Transverse colon (tissue), 4 donors: ENCODE results near the gene SPATA22. TPM values are rescaled to one million over a fixed set of nuclear protein-coding genes. Genes with fewer than 3 reads are reported as not detected.
"Not testable (repeated sequence)": the region's sequence is repeated elsewhere in the genome, so short reads cannot be mapped to it uniquely, and the experiment has no call there.

Experiments used
- DNase-seq: peaks from one replicate; pipeline ENCODE4 v3.0.0-alpha.2; 2019
- H3K27ac ChIP-seq, 4 donors: fragments of 200-600 bp; sonication (generic); 2 replicates each; pipeline ENCODE4 v1.5.1; 2016 to 2018; ENCODE audit warnings: inconsistent platforms in 4 of 4
- H3K27me3 ChIP-seq: fragments of 200-600 bp; sonication (generic); 2 replicates; pipeline ENCODE4 v1.5.1; 2017; ENCODE audit warnings: inconsistent platforms
- H3K36me3 ChIP-seq, 4 donors: fragments of 200-600 bp; sonication (generic); 2 replicates each; pipeline ENCODE4 v1.5.1; 2017 to 2019; ENCODE audit warnings: inconsistent platforms in 4 of 4
- H3K4me1 ChIP-seq, 4 donors: fragments of 200-600 bp; sonication (generic); 2 replicates each; pipeline ENCODE4 v1.5.1; 2017 to 2020; ENCODE audit warnings: inconsistent platforms in 4 of 4
- H3K4me3 ChIP-seq, 4 donors: fragments of 200-600 bp; sonication (generic); 1 replicate in 1 of 4; 2 replicates in 3 of 4; pipeline versions ENCODE4 v1.5.1 to v1.6.1; 2017 to 2019; ENCODE audit warnings: inconsistent platforms in 4 of 4
- H3K9me3 ChIP-seq, 2 donors: fragments of 200-600 bp; sonication (generic); 2 replicates each; pipeline ENCODE4 v1.5.1; 2017 to 2019; ENCODE audit warnings: inconsistent platforms in 2 of 2
- CTCF ChIP-seq, 5 experiments: fragments of 200-600 bp in 3 of 5; fragments of 450-650 bp in 2 of 5; sonication (generic) in 3 of 5; IDR thresholded peaks; 1 replicate in 2 of 5; 2 replicates in 3 of 5; pipeline ENCODE4 v1.5.1; 2016 to 2017; ENCODE audit warnings: antibody characterized with exemption in 5 of 5, inconsistent platforms in 3 of 5, mild to moderate bottlenecking in 2 of 5, moderate library complexity in 1 of 5
- EP300 ChIP-seq: sonication (generic); formaldehyde crosslinking; IDR thresholded peaks from one replicate; pipeline ENCODE4 v1.6.1; 2017; ENCODE audit warnings: antibody characterized with exemption, low read depth
- POLR2A ChIP-seq: fragments of 450-650 bp; IDR thresholded peaks from one replicate; pipeline ENCODE4 v1.6.1; 2016; ENCODE audit warnings: antibody characterized with exemption, mild to moderate bottlenecking, moderate library complexity
- POLR2AphosphoS5 ChIP-seq, 3 donors: sonication (generic); formaldehyde crosslinking; IDR thresholded peaks; one replicate each; pipeline ENCODE4 v1.6.1; 2016; ENCODE audit warnings: antibody characterized with exemption in 3 of 3
- WGBS, 2 donors: methylation state at CpG; one replicate each; pipeline ENCODE4 v1.1.5; 2018; ENCODE audit warnings: low coverage in 1 of 2; 5-methylcytosine and 5-hydroxymethylcytosine counted together
- in situ Hi-C, 4 donors: fragments of 200-750 bp; cut with MboI; loops; one replicate each; pipeline versions ENCODE4 v1.15.0 to v1.15.1; 2017; ENCODE audit warnings: low sequenced_read_pairs in 3 of 4, low pct_ligation_motif_present in 1 of 4, low pct_unique_long_range_greater_than_20kb in 1 of 4
- intact Hi-C: fragments of 100-400 bp; cut with DNase I; formaldehyde crosslinking; loops from one replicate; pipeline ENCODE4 v1.15.1; 2023; ENCODE audit warnings: low total_unique reads
- total RNA-seq, 4 donors: library from RNA; depleted of rRNA; stranded (reverse); fragments of >200 nt; gene quantifications; one replicate each; pipeline ENCODE4 v1.1.0, GENCODE V29; 2016

Gene SPATA22
- total RNA-seq, 4 donors from 2014 or later, result not detected

- Histone ChIP-seq H3K4me3 (no peak overlapping the region), H3K9me3 (no peaks in the 10 kb centered on the region), H3K27me3 (no peaks in the 10 kb centered on the region), H3K36me3 (no peaks in the 10 kb centered on the region), H3K27ac (no peak overlapping the region), H3K4me1 (peaks cover 11 to 27% (median 18%) of the 10 kb centered on the region in 4 donors)
- 94% methylated on average over 18 of the region's 21 CpGs; no CpG with 5 or more reads in 1 of the 2 donors for WGBS, 2 donors
- TF ChIP-seq POLR2A (no peak), CTCF (IDR thresholded peaks at IDR 0.05) (no peak), EP300 (no peak), POLR2AphosphoS5 (IDR thresholded peaks at IDR 0.05) (no peak)
- intact Hi-C loops (no loop called here), in situ Hi-C loops (loop anchor here in 1 of 4 donors (25.0 kb wide), 1 partner anchor 110 kb away; no protein-coding TSS in a partner anchor)
- no peak for DNase-seq
Observed at GRCh38 chr17:3472137-3472536, 518 bp upstream of the SPATA22 start.

GRCh38 chr17:3469529-3469928 lies 2.1 kb downstream of the SPATA22 start:
- intact Hi-C loops, result no loop called here
- peak overlapping the region in 1 of 4 donors; percentile 0 for H3K27ac ChIP-seq
- H3K27me3 ChIP-seq, result no peaks in the 10 kb centered on the region
- no peaks in the 10 kb centered on the region for H3K9me3 ChIP-seq
- no peaks in the 10 kb centered on the region for H3K36me3 ChIP-seq
- peak; percentile 17 for DNase-seq
- in situ Hi-C loops, result loop anchor here in 1 of 4 donors (25.0 kb wide), 1 partner anchor 107 kb away; no protein-coding TSS in a partner anchor
- H3K4me3 ChIP-seq, result no peak overlapping the region
- TF ChIP-seq POLR2AphosphoS5 (IDR thresholded peaks at IDR 0.05) (no peak), CTCF (IDR thresholded peaks at IDR 0.05) (no peak), POLR2A (no peak), EP300 (no peak)
- peaks cover 5 to 11% (median 9%) of the 10 kb centered on the region in 4 donors for H3K4me1 ChIP-seq
- WGBS, 2 donors, result 45 to 50% methylated on average over 5 of the region's 5 CpGs

GRCh38 chr17:3466355-3466754 lies 5.3 kb downstream of the SPATA22 start:
- H3K4me1 ChIP-seq, H3K27ac ChIP-seq, intact Hi-C loops, H3K4me3 ChIP-seq, DNase-seq, H3K27me3 ChIP-seq, H3K36me3 ChIP-seq, H3K9me3 ChIP-seq: not testable (repeated sequence)
- 23 to 48% methylated on average over 1 of the region's 1 CpG for WGBS, 2 donors
- in situ Hi-C loops, result loop anchor here in 1 of 4 donors (25.0 kb wide), 1 partner anchor 104 kb away; no protein-coding TSS in a partner anchor

GRCh38 chr17:3448059-3448665 lies 23.5 kb downstream of the SPATA22 start:
- TF ChIP-seq POLR2A, result no peak
- TF ChIP-seq CTCF (IDR thresholded peaks at IDR 0.05), result no peak
- no peak for TF ChIP-seq POLR2AphosphoS5 (IDR thresholded peaks at IDR 0.05)
- TF ChIP-seq EP300, result no peak
- Histone ChIP-seq H3K9me3 (no peaks in the 10 kb centered on the region), H3K27me3 (no peaks in the 10 kb centered on the region), H3K27ac (peak overlapping the region in 2 of 4 donors; percentile 34 to 38), H3K4me3 (no peak overlapping the region), H3K4me1 (peaks cover 0 to 16% (median 7%) of the 10 kb centered on the region in 4 donors), H3K36me3 (no peaks in the 10 kb centered on the region)
- 7 to 31% methylated on average over 2 of the region's 2 CpGs for WGBS, 2 donors
- intact Hi-C loops (no loop called here), in situ Hi-C loops (no loop called here)
- no peak for DNase-seq
